ENCODE data around the gene ZDHHC12.

The ZDHHC12 gene

DNA sequence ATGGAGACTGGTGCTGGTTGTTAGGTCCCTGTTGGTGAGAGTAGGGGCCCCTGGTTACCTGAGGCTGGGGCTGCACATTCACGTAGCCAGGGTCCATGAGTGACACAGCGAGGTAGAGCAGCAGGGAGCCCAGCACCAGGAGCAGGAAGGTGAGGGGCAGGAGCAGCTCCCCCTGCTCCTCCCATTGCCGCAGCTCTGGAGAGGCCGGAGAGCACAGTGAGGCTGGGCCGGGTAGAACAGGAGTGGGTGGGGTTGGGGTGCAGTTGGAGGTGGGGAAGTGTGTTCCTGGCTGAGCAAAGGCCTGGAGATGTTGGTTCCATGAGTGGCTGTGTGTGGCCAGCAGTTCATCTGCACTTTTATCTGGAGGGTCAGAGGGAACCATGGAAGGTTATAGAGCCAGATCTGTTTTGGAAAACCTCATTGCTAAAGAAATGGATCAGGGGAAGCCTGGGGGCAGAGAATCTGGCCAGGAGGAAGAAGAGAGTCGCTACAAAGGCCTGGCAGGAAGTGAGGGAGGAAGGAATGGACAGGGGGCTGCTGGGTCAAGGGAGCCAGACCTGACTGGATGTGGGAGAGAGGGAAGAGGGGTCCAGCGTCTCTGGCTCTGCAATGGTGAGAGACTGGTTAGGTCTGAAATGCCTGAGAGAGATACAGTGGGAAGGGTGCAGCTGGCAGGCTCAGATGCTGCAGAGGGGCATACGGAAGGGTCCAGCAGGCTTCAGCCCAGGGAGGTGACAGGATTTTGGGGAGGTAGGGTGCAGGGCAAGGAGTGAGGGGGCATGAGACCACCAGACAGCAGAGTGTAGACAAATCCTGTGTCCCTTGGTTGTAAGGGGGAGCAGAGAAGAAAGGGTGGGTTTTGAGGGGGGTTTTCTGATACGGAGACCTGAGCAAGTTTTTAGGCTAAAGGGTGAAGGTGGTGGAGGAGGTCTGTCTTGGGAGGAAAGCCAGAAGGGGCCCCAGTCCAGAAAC lies 1.3 kb downstream of the ZDHHC12 start:
- TF ChIP-seq ZFX (IDR thresholded peaks at IDR 0.05): no peak
- TF ChIP-seq, protein P1, sequence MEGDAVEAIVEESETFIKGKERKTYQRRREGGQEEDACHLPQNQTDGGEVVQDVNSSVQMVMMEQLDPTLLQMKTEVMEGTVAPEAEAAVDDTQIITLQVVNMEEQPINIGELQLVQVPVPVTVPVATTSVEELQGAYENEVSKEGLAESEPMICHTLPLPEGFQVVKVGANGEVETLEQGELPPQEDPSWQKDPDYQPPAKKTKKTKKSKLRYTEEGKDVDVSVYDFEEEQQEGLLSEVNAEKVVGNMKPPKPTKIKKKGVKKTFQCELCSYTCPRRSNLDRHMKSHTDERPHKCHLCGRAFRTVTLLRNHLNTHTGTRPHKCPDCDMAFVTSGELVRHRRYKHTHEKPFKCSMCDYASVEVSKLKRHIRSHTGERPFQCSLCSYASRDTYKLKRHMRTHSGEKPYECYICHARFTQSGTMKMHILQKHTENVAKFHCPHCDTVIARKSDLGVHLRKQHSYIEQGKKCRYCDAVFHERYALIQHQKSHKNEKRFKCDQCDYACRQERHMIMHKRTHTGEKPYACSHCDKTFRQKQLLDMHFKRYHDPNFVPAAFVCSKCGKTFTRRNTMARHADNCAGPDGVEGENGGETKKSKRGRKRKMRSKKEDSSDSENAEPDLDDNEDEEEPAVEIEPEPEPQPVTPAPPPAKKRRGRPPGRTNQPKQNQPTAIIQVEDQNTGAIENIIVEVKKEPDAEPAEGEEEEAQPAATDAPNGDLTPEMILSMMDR (conservative IDR thresholded peaks at IDR 0.05): no peak
- peak overlapping the region; percentile 86 for H3K27ac ChIP-seq

DNA sequence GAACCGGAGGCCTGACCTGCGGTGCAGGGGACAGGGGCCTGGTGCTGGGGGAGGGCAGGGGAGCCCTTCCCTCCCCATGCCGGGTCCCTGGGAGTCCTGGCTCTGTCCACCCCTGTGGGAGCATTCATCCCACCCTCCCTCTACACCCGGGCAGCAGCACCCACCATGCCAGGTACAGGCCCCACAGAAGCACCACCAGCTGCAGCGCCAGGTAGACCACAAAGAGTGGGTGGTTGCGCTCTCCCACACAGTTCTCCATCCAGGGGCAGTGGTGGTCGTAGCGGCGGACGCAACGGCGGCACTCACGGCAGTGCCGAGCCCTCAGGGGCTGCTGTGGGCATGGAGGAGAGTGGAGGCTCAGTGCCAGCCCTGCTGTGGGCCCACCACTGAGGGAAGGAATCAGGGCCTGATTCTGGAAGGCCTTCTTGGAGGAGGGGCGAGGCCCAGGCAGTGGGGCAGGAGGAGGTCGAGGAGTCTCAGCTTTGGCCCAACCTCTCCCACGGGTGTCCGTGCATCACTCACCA lies 2.4 kb downstream of the ZDHHC12 start:
- no peak overlapping the region for H3K27ac ChIP-seq
- TF ChIP-seq, protein P1 (conservative IDR thresholded peaks at IDR 0.05): no peak
- no peak for TF ChIP-seq ZFX (IDR thresholded peaks at IDR 0.05)

DNA sequence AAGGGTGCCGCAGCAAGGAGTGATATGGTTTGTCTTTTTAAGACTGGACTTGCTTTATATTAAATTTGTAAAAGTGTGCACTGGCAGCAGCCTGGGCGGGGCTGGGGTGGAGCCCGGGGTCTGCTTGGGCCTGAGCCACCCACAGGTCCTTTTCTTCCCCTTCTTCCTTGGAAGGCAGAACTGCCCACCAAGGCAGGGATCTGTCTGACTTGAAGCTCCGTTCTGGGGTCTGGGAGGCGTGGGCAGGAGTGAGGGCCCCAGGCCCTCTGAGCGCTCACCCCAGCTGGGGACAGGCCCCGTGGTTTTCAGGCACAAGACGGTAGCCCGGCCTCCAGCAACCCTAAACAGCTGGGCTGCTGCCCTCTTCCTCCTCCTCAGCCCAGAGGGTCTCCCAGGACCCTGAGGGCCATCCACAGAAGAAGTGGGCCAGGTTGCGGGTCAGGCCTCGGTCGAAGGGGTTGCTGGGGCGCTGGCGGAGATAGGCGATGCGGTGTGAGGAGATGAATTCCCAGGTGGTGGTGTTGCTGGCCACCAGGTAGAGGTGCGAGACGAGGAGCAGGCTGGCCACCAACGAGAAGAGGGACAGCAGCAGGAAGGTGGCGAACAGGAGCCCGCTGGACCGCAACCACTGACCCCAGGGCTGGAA lies 3.0 kb downstream of the ZDHHC12 start:
- H3K27ac ChIP-seq: no peak overlapping the region
- TF ChIP-seq, protein P1 (conservative IDR thresholded peaks at IDR 0.05): no peak
- no peak for TF ChIP-seq ZFX (IDR thresholded peaks at IDR 0.05)

DNA sequence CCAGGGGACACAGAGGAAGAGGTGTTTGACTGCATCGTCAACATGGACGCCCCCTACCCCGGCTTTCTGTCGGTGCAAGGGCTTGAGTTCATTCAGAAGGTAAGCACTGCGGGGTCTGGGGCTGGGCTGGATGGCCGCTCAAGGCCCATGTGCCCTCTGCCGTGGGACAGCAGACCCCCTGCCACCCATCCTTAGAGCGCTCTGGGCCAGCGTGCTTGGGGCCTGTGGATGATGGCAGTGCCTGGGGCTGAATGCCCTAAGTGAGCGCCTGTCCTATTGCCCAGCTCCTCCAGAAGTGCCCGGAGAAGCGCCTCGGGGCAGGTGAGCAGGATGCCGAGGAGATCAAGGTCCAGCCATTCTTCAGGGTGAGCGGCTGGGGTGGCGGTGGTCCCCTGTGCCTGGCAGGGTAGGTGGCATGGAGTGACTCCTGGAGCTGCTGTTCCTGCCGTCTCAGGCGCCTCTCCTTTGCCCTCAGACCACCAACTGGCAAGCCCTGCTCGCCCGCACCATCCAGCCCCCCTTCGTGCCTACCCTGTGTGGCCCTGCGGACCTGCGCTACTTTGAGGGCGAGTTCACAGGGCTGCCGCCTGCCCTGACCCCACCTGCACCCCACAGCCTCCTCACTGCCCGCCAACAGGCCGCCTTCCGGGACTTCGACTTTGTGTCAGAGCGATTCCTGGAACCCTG lies 3.9 kb downstream of the ZDHHC12 start:
- H3K27ac ChIP-seq: no peak overlapping the region
- TF ChIP-seq ZFX (IDR thresholded peaks at IDR 0.05): no peak
- TF ChIP-seq, protein P1 (conservative IDR thresholded peaks at IDR 0.05): no peak

DNA sequence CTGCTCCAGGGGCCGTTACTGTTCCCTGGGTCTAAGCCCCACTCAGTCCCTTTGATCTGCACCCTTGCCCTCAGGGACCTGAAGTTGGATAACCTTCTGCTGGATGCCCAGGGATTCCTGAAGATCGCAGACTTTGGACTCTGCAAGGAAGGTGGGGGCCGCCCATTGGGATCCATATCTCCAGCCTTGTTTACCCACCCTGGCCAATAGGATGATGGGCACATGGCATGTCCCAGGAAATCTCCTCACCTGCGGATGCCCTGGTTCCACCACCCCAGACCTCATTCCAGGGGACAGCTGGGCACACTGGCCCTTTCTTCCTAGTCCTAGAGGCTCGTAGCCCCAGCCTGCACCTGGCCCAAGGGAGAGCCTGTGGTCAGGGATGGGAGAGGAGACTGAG lies 5.5 kb downstream of the ZDHHC12 start:
- TF ChIP-seq ZFX (IDR thresholded peaks at IDR 0.05): no peak
- TF ChIP-seq, protein P1 (conservative IDR thresholded peaks at IDR 0.05): no peak
- no peak overlapping the region for H3K27ac ChIP-seq

DNA sequence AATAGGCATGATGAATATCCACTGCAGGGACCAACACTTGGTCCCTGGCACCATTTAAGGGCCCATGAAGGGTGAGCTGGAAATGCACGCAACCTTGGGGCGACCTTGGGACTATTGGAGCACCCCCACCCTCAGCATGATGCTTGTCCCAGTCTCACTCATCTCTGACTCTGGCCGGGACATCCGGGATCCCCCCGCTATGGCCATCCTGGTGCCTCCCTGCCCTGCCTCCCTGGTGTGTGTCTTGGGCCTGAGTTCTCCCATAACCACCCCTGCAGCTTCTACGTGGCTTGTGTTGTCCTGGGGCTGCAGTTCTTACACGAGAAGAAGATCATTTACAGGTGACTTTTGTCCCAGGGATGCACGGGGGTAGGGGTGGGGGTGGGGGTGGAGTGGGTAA lies 5.9 kb downstream of the ZDHHC12 start:
- H3K27ac ChIP-seq: no peak overlapping the region
- TF ChIP-seq, protein P1 (conservative IDR thresholded peaks at IDR 0.05): no peak
- TF ChIP-seq ZFX (IDR thresholded peaks at IDR 0.05): no peak
